ENCODE data around the gene CADM2. TPM values are rescaled to one million over a fixed set of nuclear protein-coding genes. Genes with fewer than 3 reads are reported as not detected.

Gene CADM2
- total and polyA plus RNA-seq, 12 donors: 0.12 to 3.0 (median 0.62) TPM

GRCh38 chr3:85626662-85627061, 667.9 kb downstream of the CADM2 start:
- H3K9me3 ChIP-seq: no peaks in the 10 kb centered on the region
- H3K27ac ChIP-seq: no peak overlapping the region
- H3K36me3 ChIP-seq: no peaks in the 10 kb centered on the region
- ATAC-seq (no peak), DNase-seq (no peak)
- no peak overlapping the region for H3K4me3 ChIP-seq
- no peak for TF ChIP-seq CTCF (IDR thresholded peaks at IDR 0.05)
- no peaks in the 10 kb centered on the region for H3K4me1 ChIP-seq
- H3K27me3 ChIP-seq: no peaks in the 10 kb centered on the region
- 19 to 24% methylated on average over 2 of the region's 2 CpGs for WGBS, 2 donors
- intact Hi-C loops (cut with DNase I): no loop called here

- H3K27ac ChIP-seq: no peak overlapping the region
- no peaks in the 10 kb centered on the region for H3K9me3 ChIP-seq
- H3K27me3 ChIP-seq: no peaks in the 10 kb centered on the region
- WGBS, 2 donors: 80 to 87% methylated on average over 5 of the region's 5 CpGs
- intact Hi-C loops (cut with DNase I): no loop called here
- H3K4me3 ChIP-seq: no peak overlapping the region
- no peak for DNase-seq
- no peaks in the 10 kb centered on the region for H3K4me1 ChIP-seq
- no peaks in the 10 kb centered on the region for H3K36me3 ChIP-seq
- ATAC-seq: no peak
- no peak for TF ChIP-seq CTCF (IDR thresholded peaks at IDR 0.05)
Measured at GRCh38 chr3:85627932-85628331, 669.1 kb downstream of the CADM2 start.

GRCh38 chr3:85631070-85631469, 672.3 kb downstream of the CADM2 start:
- Histone ChIP-seq H3K9me3 (no peaks in the 10 kb centered on the region), H3K27ac (no peak overlapping the region), H3K4me1 (no peaks in the 10 kb centered on the region), H3K4me3 (no peak overlapping the region), H3K27me3 (no peaks in the 10 kb centered on the region), H3K36me3 (no peaks in the 10 kb centered on the region)
- ATAC-seq: no peak
- intact Hi-C loops (cut with DNase I): no loop called here
- DNase-seq: no peak
- 86 to 88% methylated on average over 1 of the region's 1 CpG for WGBS, 2 donors
- no peak for TF ChIP-seq CTCF (IDR thresholded peaks at IDR 0.05)

GRCh38 chr3:85632921-85633320, 674.1 kb downstream of the CADM2 start:
- H3K27ac ChIP-seq: no peak overlapping the region
- intact Hi-C loops (cut with DNase I): no loop called here

More at GRCh38 chr3:85632921-85633320, 674.1 kb downstream of the CADM2 start:
- WGBS, 2 donors: 81 to 82% methylated on average over 4 of the region's 4 CpGs
- no peaks in the 10 kb centered on the region for H3K4me1 ChIP-seq
- no peaks in the 10 kb centered on the region for H3K9me3 ChIP-seq
- ATAC-seq (no peak), DNase-seq (no peak)
- no peaks in the 10 kb centered on the region for H3K36me3 ChIP-seq
- TF ChIP-seq CTCF (IDR thresholded peaks at IDR 0.05): no peak
- no peaks in the 10 kb centered on the region for H3K27me3 ChIP-seq
- H3K4me3 ChIP-seq: no peak overlapping the region
